GM18498 (cell line): ENCODE data around the gene SPDYE4.
"Not testable (repeated sequence)": the region's sequence is repeated elsewhere in the genome, so short reads cannot be mapped to it uniquely, and the experiment has no call there.

Source experiments
- ATAC-seq: cut with Tn5 transposase; IDR thresholded peaks from one replicate; pipeline ENCODE4 v1.9.1; 2021; ENCODE audit warnings: mild to moderate bottlenecking, moderate library complexity; ENCODE audit not compliant: unreplicated experiment

SPDYE4 gene

DNA sequence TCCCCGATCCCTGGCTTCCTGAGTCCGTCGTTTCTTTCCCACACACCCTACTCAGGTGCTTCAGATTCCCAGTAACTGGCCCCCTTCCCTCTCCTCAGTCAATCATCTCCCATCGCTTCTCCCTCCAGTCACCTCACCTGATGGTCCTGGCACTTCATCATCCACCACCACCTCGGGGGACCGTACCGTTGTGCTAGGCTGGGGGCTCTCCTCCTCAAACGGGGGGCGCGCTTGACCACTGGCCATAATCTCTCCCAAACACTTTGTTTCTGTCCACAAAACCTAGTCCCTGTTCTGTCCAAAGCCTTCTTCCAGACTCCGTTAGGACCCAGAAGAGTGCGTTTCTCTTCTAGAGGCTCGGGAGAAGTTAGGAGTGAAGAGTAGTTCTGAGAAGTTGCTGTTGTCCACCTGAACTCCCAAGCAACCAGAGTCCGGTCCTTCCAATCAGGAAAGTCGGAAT is at the start of gene SPDYE4:
SPDYE4 (minus strand) TSS at position 410 of the 460 bp plus-strand sequence; CDS start at position 246, 164 bp downstream.
- no peak for ATAC-seq

- peak; percentile 85 for ATAC-seq
These were observed 48.7 kb upstream of the SPDYE4 start for GRCh38 chr17:8806926-8807550.

DNA sequence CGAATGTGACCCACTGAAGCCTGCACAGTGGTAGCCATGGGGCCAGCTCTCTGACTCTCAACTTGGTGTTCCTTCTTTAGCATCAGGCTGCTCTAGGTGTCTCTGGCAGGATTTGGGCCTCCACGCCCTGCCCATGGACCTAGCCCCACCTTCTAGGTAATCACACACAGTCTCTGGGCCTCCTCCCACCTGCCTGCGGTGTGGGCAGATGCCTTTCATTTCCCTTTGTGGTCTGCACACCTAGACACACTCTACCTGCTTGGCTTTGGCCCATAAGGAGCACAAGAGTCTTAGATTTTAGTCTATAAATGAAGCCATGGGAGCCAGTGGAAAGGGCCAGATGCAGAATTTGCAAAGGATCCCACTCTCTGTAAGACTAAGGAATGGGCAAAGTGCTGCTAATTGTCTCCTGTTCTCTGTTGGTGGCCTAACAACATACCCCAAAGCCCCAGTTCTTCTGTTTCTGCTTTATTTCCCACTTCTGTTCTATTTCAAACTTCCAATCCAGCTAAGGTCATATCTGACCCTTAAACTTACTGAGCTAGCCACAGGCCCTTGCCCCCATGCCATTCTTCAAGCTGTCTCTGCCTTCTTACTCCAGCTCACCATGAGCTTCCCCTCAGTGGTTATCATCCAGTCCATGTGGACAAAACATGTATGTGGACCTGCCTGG is 48.0 kb upstream of the SPDYE4 start:
- peak; percentile 36 for ATAC-seq

- not testable (repeated sequence) for ATAC-seq
These were observed 47.0 kb upstream of the SPDYE4 start for GRCh38 chr17:8805396-8805795.

DNA sequence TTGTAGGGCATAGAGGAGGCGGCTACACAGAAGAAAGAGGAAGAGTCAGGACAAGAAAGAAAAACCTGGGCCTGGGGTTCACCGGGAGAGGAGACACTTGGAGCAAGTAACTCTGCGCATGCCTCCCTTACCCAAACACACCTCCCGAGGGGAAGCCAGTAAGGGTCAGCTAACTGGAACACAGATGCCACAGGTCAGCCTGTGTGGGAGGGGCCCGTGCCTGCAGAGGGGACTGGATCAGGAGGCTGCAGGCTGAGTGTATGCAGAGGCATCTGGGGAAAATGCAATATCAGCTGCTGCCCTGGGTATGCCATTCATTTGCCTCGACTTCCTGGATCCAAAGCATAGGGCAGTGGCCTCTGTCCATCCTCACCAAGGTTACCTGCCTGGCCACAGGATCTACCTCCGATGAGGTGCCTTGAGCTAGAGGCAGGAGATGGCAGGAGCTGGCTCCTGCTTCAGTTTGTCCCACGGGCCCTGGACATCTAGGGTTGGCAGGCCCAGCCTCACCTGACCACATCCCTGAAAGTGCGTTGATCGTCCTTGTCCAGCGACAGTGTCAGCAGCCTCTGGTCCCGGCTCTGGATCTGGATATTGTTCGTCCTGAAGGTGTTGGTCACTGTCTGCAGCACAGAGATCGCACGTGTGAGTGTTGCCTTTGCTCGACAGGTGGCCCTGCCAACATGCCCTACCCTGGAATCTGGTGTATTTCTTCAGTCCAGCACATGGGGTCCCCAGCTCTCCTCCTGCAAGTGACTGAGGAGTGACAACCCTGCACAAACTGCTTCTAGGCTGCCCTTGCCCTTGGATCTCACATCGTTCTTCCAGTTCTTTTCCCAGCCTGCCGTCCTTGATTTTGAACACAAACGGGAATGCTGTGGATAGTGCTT is 45.4 kb upstream of the SPDYE4 start:
- ATAC-seq = no peak

DNA sequence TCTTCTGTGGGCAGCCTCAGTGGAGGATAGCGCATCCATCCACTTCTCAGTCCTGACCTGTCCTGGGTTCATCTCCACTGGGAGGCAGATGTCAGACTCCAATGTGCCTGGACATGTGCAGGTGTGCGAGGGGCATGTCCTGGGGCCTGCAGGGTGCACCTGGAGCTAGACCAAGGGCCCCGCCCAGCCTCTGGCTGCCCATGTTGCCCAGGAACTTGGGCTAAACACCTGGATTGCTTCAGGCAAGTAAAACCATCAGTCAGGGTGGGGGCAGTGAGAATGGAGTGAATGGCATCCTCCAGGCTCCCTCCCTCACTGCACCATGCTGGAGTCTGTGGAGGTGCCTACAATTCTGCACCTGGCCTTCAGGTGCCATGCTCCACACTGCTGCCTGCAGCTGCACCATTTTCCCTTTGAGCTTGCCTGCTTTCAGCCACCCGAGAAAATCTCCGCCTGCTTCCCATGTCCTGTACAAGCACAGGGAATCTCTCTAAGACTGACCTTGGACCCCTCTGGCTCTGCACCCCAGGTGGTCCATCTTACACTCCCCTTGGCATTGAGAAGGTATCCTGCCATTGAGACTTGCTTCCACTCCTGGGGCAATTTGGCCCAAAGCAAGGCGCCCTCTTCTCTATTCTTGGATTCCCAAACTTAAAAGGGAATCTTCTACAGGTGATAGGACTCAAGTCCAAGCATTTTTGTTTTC is 42.9 kb upstream of the SPDYE4 start:
- no peak for ATAC-seq

DNA sequence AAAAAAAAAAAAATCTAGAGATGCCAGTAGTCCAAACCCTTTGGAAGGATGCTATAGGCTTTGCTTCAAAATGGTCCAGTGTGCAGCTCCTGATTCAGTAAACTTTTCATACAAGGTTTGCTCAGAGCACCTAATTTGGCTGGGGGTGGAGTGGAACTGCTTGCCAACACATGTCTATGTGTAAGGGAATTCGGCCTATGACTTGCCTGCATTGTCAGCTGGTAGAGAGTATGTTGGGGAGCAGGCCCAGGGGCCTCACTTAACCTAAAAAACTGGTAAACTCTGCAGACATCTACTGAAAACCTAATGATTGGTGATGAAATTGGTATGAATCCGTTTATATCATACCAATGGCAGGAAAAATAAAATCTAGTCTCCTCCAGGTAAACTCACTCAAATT is 42.3 kb upstream of the SPDYE4 start:
- no peak for ATAC-seq

DNA sequence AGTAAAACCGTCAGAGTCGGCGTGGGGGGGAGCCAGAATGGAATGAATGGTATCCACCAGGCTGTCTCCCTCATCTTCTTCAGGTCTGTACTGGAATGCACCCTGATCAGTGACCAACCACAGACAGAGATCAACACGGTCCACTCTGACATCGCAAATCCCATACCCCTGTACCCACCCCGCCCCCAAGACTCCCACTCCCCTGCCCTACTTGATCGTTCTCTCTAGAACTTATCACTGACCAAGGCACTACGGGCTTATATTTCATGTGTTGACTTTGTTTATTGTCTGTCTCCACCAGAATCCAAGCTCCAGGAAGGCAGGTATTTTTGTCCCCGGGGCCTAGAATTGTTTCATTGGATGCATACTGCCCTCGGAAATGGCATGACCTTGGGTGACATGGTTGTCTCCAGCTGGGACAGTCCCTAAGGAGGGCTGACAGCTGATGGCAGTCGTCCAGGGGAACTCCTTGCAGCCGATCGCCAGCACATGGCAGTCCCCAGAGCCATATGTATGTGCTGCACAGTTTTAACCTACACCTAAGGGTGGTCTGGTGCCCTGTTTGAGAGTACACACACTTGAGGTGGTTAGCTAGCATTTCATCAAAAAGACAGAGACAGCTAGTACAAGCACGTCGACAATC is 41.3 kb upstream of the SPDYE4 start:
- ATAC-seq = no peak

GRCh38 chr17:8798846-8799569 is 40.7 kb upstream of the SPDYE4 start, which contains the start of gene MFSD6L:
TSS of gene MFSD6L (minus strand) at chr17:8799365. CDS start at chr17:8799120, 245 bp downstream.
- ATAC-seq = no peak

GRCh38 chr17:8798176-8798845 is 40.0 kb upstream of the SPDYE4 start:
- no peak for ATAC-seq

DNA sequence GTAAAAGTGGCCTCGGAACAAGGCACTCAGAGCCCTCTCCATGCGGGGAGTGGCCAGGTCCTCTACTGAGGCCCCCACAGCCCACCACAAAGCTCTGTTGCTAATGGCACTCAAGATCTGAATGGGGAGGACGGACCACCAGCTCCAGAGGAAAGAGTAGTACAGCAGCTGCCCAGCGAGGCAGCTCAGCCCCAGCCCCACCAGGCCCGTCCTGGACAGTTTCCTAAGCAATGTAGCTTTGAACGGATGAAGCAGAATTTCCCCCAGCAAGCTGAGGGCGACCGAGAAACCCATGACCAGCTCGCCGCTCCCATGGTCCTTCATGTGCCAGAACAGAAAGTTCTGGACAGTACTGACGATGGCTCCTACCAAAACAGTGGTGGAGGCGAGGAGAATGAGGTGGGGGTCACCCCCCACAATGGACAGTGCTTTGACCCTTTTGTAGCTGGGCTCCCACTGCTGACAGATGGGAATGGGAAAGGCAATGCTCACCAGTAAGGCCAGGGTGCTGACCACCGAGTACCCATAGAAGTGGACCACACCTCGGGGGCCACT is 39.4 kb upstream of the SPDYE4 start:
- no peak for ATAC-seq

DNA sequence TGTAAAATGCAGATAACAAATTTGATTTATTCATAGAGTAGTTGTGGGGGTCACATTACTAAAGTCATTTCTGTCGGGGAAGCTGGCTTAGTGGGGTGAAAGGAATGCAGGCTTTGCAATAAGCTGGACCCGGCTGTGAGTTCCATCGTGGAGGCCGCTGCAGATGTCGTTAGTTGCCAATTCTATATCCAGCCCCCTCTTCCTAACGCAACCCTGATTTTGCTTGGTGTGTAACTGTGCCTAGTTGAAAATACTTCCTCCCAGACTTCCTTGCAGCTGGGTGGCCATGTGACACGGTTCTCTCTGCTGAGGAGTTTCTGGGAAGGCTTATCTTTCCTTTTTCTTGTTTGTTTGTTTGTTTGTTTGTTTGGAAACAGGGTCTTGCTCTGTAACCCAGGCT is 36.3 kb upstream of the SPDYE4 start:
- no peak for ATAC-seq

DNA sequence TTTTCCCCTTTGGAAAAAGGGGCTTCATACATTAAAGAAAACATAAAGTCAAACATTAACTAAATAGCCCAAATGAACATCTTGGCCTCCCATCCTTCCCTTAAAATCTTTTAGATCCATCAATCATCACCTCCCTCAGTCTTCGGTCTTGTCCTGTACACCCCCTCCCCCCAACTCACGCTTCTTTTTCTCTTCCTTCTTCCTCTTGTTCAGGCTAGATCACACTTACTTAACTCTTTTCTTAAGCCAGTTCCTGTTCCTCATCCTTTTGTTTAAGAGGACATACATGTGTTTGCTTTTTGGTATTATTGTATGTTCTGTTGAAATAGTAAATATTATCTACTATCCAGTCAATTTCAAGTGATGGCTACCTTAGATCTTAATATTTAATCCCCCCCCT is 35.3 kb upstream of the SPDYE4 start:
- no peak for ATAC-seq

DNA sequence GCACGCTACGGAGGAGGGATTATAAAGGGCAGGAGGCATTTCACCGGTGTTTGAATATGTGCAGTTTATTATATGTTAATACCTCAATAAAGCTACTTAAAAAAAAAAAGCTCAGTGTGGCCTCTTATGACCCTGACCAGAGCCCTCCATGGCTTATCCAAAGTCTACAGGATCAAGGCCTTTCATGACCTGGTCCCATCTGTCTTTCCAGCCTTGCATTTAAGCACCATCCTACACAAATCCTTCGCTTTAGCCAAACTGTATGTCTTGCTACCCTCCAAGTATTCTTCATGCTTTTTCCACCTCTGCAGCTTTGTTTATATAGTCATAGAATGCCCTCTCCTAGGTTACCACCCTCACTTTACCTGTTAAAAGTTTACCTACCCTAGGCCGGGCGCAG is 34.3 kb upstream of the SPDYE4 start:
- no peak for ATAC-seq

DNA sequence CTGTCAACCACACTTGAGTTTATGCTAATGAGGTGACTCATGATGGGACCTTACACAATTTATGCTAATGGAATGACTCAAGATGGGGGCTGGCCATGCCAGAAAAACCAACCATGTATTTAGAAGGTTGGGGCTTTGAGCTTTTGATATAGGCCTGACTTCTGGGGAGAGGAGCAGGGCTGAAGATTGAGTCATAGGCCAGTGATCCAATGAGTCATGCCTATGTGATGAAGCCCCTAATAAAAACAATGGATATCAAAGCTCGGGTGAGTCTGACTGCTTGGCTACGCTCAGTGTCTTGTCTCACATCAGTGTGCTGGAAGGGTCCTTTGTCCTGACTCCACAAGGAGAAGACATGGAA is 33.5 kb upstream of the SPDYE4 start:
- ATAC-seq = no peak

GRCh38 chr17:8791248-8791909 is 33.0 kb upstream of the SPDYE4 start:
- ATAC-seq = no peak

DNA sequence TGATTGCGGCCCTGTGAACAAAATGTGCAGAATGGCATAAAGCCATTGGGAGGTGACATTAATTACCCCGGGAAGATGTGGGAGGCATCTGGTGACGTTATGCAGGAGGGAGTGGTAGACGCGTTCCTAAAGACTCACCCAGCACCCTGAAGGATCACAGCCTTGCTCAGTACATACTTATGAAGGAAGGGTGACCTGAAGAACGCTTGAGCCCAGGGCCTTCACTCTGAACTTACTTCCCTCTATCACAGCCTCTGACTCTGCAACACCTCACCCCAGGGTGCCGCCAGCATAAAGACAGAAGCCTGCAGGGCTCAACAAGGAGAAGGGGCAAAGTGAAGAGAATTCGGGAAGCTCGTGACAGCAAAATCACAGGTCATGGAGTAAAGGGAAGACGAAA is 31.4 kb upstream of the SPDYE4 start:
- ATAC-seq = no peak

GRCh38 chr17:8788998-8789397 is 30.7 kb upstream of the SPDYE4 start:
- no peak for ATAC-seq
